ENCODE data around the gene INPP1. TPM values are rescaled to one million over a fixed set of nuclear protein-coding genes. Genes with fewer than 3 reads are reported as not detected.

Gene INPP1
- total RNA-seq, 1 experiment from 2014 or later, result 4.0 TPM

DNA sequence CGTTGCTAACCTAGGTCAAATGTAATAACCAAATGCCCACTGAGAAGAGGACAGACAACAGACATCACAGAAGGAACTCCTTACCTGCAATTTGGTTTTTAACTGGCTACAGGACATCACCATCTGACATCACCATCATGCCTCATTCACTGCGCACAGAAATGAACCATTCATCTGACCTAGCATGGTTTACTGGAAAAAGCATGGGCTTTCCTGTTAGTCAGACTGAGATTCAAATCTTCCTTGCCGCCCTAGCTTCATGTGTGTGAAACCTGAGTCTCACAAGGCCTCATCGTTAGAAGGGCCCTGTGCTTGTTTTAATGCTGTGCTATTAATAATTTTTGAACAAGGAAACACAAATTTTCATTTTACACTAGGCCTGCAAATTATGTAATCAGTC, 22.7 kb upstream of the INPP1 start:
- DNase-seq (no peak), ATAC-seq (no peak)
- Histone ChIP-seq H3K4me1 (ENCODE audit: insufficient read depth, low read length) (peaks cover 20% of the 10 kb centered on the region), H3K27ac (ENCODE audit: low read length) (no peak overlapping the region), H3K4me2 (ENCODE audit: low read length) (no peak overlapping the region), H3K27me3 (ENCODE audit: low read length) (no peaks in the 10 kb centered on the region), H3K9me3 (ENCODE audit: low read length) (no peaks in the 10 kb centered on the region), H3K79me2 (ENCODE audit: low read length) (peaks cover 33% of the 10 kb centered on the region), H4K20me1 (ENCODE audit: low read length) (no peaks in the 10 kb centered on the region), H3K9me2 (replicated peaks; ENCODE audit: low read length) (no peaks in the 10 kb centered on the region), H3K36me3 (ENCODE audit: low read depth, low read length) (no peaks in the 10 kb centered on the region), H3K4me3 (ENCODE audit: low read length) (no peak overlapping the region), H3K9ac (ENCODE audit: low read length) (no peak overlapping the region), H2AFZ (ENCODE audit: low read length) (peak overlapping the region; percentile 89), H3F3A (ENCODE audit: low read length, unreplicated experiment) (no peaks in the 10 kb centered on the region)
- TF ChIP-seq EZH2 (IDR thresholded peaks at IDR 0.05; ENCODE audit: low read length, unreplicated experiment) (no peak), EZH2phosphoT487 (IDR thresholded peaks at IDR 0.05; ENCODE audit: borderline replicate concordance, low read length) (no peak)
- TF ChIP-seq, protein P1, sequence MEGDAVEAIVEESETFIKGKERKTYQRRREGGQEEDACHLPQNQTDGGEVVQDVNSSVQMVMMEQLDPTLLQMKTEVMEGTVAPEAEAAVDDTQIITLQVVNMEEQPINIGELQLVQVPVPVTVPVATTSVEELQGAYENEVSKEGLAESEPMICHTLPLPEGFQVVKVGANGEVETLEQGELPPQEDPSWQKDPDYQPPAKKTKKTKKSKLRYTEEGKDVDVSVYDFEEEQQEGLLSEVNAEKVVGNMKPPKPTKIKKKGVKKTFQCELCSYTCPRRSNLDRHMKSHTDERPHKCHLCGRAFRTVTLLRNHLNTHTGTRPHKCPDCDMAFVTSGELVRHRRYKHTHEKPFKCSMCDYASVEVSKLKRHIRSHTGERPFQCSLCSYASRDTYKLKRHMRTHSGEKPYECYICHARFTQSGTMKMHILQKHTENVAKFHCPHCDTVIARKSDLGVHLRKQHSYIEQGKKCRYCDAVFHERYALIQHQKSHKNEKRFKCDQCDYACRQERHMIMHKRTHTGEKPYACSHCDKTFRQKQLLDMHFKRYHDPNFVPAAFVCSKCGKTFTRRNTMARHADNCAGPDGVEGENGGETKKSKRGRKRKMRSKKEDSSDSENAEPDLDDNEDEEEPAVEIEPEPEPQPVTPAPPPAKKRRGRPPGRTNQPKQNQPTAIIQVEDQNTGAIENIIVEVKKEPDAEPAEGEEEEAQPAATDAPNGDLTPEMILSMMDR (conservative IDR thresholded peaks at IDR 0.05; ENCODE audit: low read depth, low read length), result no peak
- POLR2A ChIA-PET (ENCODE audit: unreplicated experiment), result no interaction called here
- intact Hi-C loops (cut with micrococcal nuclease), result loop anchor here (10.0 kb wide), 1 partner anchor 484 kb away; no protein-coding TSS in a partner anchor
- CTCF ChIA-PET, result interaction anchor here (0.6 kb wide), 1 partner anchor 227 kb away, joined by 3 read pairs; no protein-coding TSS in a partner anchor
- BruUV-seq (replicated peaks), result no TSS peak

DNA sequence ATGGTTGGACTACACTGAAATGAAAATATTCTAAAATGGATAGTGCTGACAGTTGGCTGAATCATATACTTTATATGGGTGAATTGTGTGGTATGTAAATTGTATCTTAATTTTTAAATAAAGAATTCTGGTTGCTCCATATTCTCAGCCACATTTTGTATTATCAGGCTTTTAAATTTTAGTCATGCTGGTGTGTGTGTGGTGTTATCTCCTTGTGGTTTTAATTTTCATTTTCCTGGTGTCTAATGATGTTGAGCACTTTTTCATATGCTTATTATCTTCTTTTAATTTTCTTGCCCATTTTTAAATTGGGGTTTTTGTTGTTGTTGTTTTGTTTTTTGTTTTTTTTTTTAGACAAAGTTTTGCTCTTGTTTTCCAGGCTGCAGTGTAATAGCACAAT, 20.0 kb upstream of the INPP1 start:
- POLR2A ChIA-PET (ENCODE audit: unreplicated experiment), result no interaction called here
- H3K4me1 ChIP-seq (ENCODE audit: insufficient read depth, low read length), result peaks cover 11% of the 10 kb centered on the region
- no peaks in the 10 kb centered on the region for H3F3A ChIP-seq (ENCODE audit: low read length, unreplicated experiment)
- H3K36me3 ChIP-seq (ENCODE audit: low read depth, low read length), result no peaks in the 10 kb centered on the region
- intact Hi-C loops (cut with micrococcal nuclease), result loop anchor here (10.0 kb wide), 1 partner anchor 481 kb away; no protein-coding TSS in a partner anchor
- no peaks in the 10 kb centered on the region for H4K20me1 ChIP-seq (ENCODE audit: low read length)
- ATAC-seq, result no peak
- no peaks in the 10 kb centered on the region for H3K9me3 ChIP-seq (ENCODE audit: low read length)
- H3K9ac ChIP-seq (ENCODE audit: low read length), result no peak overlapping the region
- TF ChIP-seq EZH2phosphoT487 (IDR thresholded peaks at IDR 0.05; ENCODE audit: borderline replicate concordance, low read length) (no peak), EZH2 (IDR thresholded peaks at IDR 0.05; ENCODE audit: low read length, unreplicated experiment) (no peak)
- TF ChIP-seq, protein P1 (conservative IDR thresholded peaks at IDR 0.05; ENCODE audit: low read depth, low read length), result no peak
- no peaks in the 10 kb centered on the region for H3K9me2 ChIP-seq (replicated peaks; ENCODE audit: low read length)
- H3K27ac ChIP-seq (ENCODE audit: low read length), result no peak overlapping the region
- BruUV-seq (replicated peaks), result no TSS peak
- H3K27me3 ChIP-seq (ENCODE audit: low read length), result no peaks in the 10 kb centered on the region
- CTCF ChIA-PET, result no interaction called here
- H2AFZ ChIP-seq (ENCODE audit: low read length), result no peak overlapping the region
- no peak overlapping the region for H3K4me2 ChIP-seq (ENCODE audit: low read length)
- peaks cover 9% of the 10 kb centered on the region for H3K79me2 ChIP-seq (ENCODE audit: low read length)
- no peak for DNase-seq
- no peak overlapping the region for H3K4me3 ChIP-seq (ENCODE audit: low read length)

DNA sequence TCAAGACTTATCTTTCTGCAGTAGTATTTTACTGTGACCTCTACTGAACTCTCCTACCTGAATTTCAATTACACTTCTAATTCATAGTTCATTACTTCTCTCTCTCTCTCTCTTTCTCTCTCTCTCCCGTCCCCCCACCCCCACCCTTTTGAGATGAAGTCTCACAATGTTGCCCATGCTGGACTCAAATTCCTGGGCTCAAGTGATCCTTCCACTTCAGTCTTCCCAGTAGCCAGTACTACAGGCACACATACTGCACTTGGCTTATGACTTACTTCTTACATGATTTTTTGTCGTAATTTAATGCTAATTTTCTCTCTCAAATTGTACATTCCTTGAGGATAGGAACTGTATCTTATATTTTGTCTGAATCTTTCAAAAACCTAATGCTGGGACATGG, 17.8 kb upstream of the INPP1 start:
- H3K9ac ChIP-seq (ENCODE audit: low read length), result no peak overlapping the region
- H2AFZ ChIP-seq (ENCODE audit: low read length), result no peak overlapping the region
- intact Hi-C loops (cut with micrococcal nuclease), result loop anchor here (10.0 kb wide), 1 partner anchor 479 kb away; no protein-coding TSS in a partner anchor
- ChIA-PET POLR2A (ENCODE audit: unreplicated experiment) (no interaction called here), CTCF (no interaction called here)
- no peaks in the 10 kb centered on the region for H3K79me2 ChIP-seq (ENCODE audit: low read length)
- ATAC-seq (no peak), DNase-seq (no peak)
- BruUV-seq (replicated peaks), result no TSS peak
- H4K20me1 ChIP-seq (ENCODE audit: low read length), result no peaks in the 10 kb centered on the region
- H3K4me2 ChIP-seq (ENCODE audit: low read length), result no peak overlapping the region
- no peaks in the 10 kb centered on the region for H3K9me3 ChIP-seq (ENCODE audit: low read length)
- no peaks in the 10 kb centered on the region for H3K9me2 ChIP-seq (replicated peaks; ENCODE audit: low read length)
- no peaks in the 10 kb centered on the region for H3K36me3 ChIP-seq (ENCODE audit: low read depth, low read length)
- no peak overlapping the region for H3K4me3 ChIP-seq (ENCODE audit: low read length)
- no peak overlapping the region for H3K27ac ChIP-seq (ENCODE audit: low read length)
- H3F3A ChIP-seq (ENCODE audit: low read length, unreplicated experiment), result no peaks in the 10 kb centered on the region
- no peaks in the 10 kb centered on the region for H3K4me1 ChIP-seq (ENCODE audit: insufficient read depth, low read length)
- H3K27me3 ChIP-seq (ENCODE audit: low read length), result no peaks in the 10 kb centered on the region
- TF ChIP-seq EZH2phosphoT487 (IDR thresholded peaks at IDR 0.05; ENCODE audit: borderline replicate concordance, low read length) (no peak), EZH2 (IDR thresholded peaks at IDR 0.05; ENCODE audit: low read length, unreplicated experiment) (no peak)
- TF ChIP-seq, protein P1 (conservative IDR thresholded peaks at IDR 0.05; ENCODE audit: low read depth, low read length), result no peak

Data from PC-3 (cell line).